PC-3 (cell line): Measurements from ENCODE around the gene GABRD.

Experiments used
- CTCF ChIP-seq: fragments of 300-600 bp; sonication (generic); conservative IDR thresholded peaks from 2 replicates; pipeline ENCODE4 v1.5.1; 2017; ENCODE audit warnings: antibody characterized with exemption, low read depth, mild to moderate bottlenecking, low read length
- EZH2 ChIP-seq: fragments of 300-600 bp; sonication (generic); IDR thresholded peaks from one replicate; pipeline ENCODE4 v1.6.1; 2017; ENCODE audit warnings: antibody characterized with exemption, mild to moderate bottlenecking, low read length; ENCODE audit not compliant: unreplicated experiment

- TF ChIP-seq CTCF (no peak), EZH2 (no peak)
These were observed 10.4 kb downstream of the GABRD start for GRCh38 chr1:2029561-2029960.
